ENCODE results near the gene OTULIN.

Gene OTULIN

GRCh38 chr5:14713476-14714390 is 49.2 kb downstream of the OTULIN start:
- no peak for DNase-seq (ENCODE audit: low read depth)
- H3K4me3 ChIP-seq (ENCODE audit: low read depth, low read length), result no peak overlapping the region
- no peak for TF ChIP-seq CTCF (IDR thresholded peaks at IDR 0.05; ENCODE audit: insufficient read depth, low read depth, low read length, missing control alignments)

DNA sequence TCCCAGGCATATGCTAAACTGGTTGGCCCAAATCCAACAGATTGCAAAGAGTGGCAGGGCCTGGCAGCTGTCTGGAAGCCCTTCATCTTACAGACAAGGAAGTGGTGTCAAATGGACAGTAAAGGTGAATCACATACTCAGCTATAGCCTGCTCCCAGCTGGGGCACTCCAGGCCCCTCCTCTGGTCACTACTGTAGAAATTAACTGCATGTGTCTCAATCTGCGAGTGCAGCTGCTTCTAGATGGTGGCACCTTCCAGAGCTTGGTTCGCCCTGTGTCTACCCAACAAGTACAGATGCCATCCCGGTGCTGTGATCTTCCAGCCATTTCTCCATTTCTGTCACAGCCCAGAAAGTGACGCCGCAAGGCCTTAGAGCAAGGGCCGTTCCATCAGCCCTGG is 50.2 kb downstream of the OTULIN start:
- no peak overlapping the region for H3K4me3 ChIP-seq (ENCODE audit: low read depth, low read length)
- DNase-seq (ENCODE audit: low read depth), result no peak
- no peak for TF ChIP-seq CTCF (IDR thresholded peaks at IDR 0.05; ENCODE audit: insufficient read depth, low read depth, low read length, missing control alignments)

- no peak for DNase-seq (ENCODE audit: low read depth)
- no peak for TF ChIP-seq CTCF (IDR thresholded peaks at IDR 0.05; ENCODE audit: insufficient read depth, low read depth, low read length, missing control alignments)
- H3K4me3 ChIP-seq (ENCODE audit: low read depth, low read length), result no peak overlapping the region
Measured at GRCh38 chr5:14715481-14715880, 51.0 kb downstream of the OTULIN start.

- no peak for DNase-seq (ENCODE audit: low read depth)
- no peak overlapping the region for H3K4me3 ChIP-seq (ENCODE audit: low read depth, low read length)
- TF ChIP-seq CTCF (IDR thresholded peaks at IDR 0.05; ENCODE audit: insufficient read depth, low read depth, low read length, missing control alignments), result no peak
Measured at GRCh38 chr5:14716755-14717752, 52.5 kb downstream of the OTULIN start.

- DNase-seq (ENCODE audit: low read depth), result no peak
- H3K4me3 ChIP-seq (ENCODE audit: low read depth, low read length), result no peak overlapping the region
- no peak for TF ChIP-seq CTCF (IDR thresholded peaks at IDR 0.05; ENCODE audit: insufficient read depth, low read depth, low read length, missing control alignments)
Measured at GRCh38 chr5:14718778-14719177, 54.3 kb downstream of the OTULIN start.

GRCh38 chr5:14720236-14720923 is 55.9 kb downstream of the OTULIN start:
- no peak for TF ChIP-seq CTCF (IDR thresholded peaks at IDR 0.05; ENCODE audit: insufficient read depth, low read depth, low read length, missing control alignments)
- DNase-seq (ENCODE audit: low read depth), result no peak

More at GRCh38 chr5:14720236-14720923, 55.9 kb downstream of the OTULIN start:
- no peak overlapping the region for H3K4me3 ChIP-seq (ENCODE audit: low read depth, low read length)
